ENCODE data around the gene CRYBB1.

CRYBB1 gene

GRCh38 chr22:26565181-26565580 lies 52.6 kb downstream of the CRYBB1 start:
- Histone ChIP-seq H3K36me3 (ENCODE audit: control insufficient read depth, insufficient read depth, low read length) (no peaks in the 10 kb centered on the region), H3K4me2 (ENCODE audit: low read length) (no peak overlapping the region), H3K9ac (no peak overlapping the region), H3K27ac (no peak overlapping the region), H3K4me3 (ENCODE audit: low read depth, low read length) (no peak overlapping the region), H3K27me3 (ENCODE audit: control insufficient read depth, insufficient read depth, low read length) (no peaks in the 10 kb centered on the region), H3K79me2 (no peaks in the 10 kb centered on the region), H3K4me1 (no peaks in the 10 kb centered on the region), H2AFZ (no peak overlapping the region), H3K9me3 (ENCODE audit: control insufficient read depth, low read length) (no peaks in the 10 kb centered on the region)
- TF ChIP-seq CTCF (IDR thresholded peaks at IDR 0.05), result no peak

DNA sequence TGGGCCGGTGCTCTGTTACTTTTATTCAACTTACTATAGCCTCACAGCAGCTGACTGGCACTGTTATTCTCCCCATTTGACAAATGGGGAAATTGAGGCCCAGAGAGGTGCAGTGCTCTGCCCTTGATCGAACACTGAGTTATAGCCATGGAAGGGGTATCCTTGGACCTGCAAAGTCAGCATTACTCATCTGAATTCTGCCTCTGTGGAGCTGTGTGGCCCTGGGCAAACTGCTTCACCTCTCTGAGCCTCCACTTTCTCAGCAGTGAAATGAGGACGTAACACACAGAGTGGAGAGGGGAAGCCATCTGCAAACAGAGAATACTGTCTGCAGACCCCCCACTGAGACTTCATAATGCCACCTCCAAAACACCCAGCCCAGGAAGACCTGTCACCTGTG lies 53.2 kb downstream of the CRYBB1 start:
- no peaks in the 10 kb centered on the region for H3K36me3 ChIP-seq (ENCODE audit: control insufficient read depth, insufficient read depth, low read length)
- H3K4me1 ChIP-seq, result no peaks in the 10 kb centered on the region
- H3K9me3 ChIP-seq (ENCODE audit: control insufficient read depth, low read length), result no peaks in the 10 kb centered on the region
- H3K79me2 ChIP-seq, result no peaks in the 10 kb centered on the region
- no peaks in the 10 kb centered on the region for H3K27me3 ChIP-seq (ENCODE audit: control insufficient read depth, insufficient read depth, low read length)
- no peak for TF ChIP-seq CTCF (IDR thresholded peaks at IDR 0.05)
- H3K27ac ChIP-seq, result no peak overlapping the region
- no peak overlapping the region for H3K4me3 ChIP-seq (ENCODE audit: low read depth, low read length)
- H2AFZ ChIP-seq, result no peak overlapping the region
- no peak overlapping the region for H3K4me2 ChIP-seq (ENCODE audit: low read length)
- H3K9ac ChIP-seq, result no peak overlapping the region

- H2AFZ ChIP-seq, result no peak overlapping the region
These were observed 53.6 kb downstream of the CRYBB1 start for GRCh38 chr22:26564181-26564580.

DNA sequence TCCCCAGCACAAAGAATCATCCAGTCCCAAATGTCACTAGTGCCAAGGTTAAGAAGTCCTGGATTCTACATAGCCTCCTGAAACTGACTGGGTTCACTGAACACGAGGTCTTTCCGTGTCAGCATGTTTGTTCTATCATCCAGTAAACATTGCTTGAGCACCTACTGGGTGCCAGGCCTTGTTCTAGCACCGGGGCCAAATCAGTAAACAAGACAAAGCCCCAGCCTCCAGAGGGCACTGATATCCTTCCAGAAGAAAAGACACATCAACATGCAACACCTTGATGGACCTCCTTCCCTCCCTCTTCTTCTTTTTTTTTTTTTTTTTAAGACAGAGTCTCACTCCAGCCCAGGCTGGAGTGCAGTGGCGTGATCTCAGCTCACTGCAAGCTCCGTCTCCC lies 54.8 kb downstream of the CRYBB1 start:
- no peaks in the 10 kb centered on the region for H3K9me3 ChIP-seq (ENCODE audit: control insufficient read depth, low read length)
- no peak overlapping the region for H3K9ac ChIP-seq
- H3K27me3 ChIP-seq (ENCODE audit: control insufficient read depth, insufficient read depth, low read length), result no peaks in the 10 kb centered on the region
- TF ChIP-seq CTCF (IDR thresholded peaks at IDR 0.05), result no peak
- no peaks in the 10 kb centered on the region for H3K36me3 ChIP-seq (ENCODE audit: control insufficient read depth, insufficient read depth, low read length)
- H3K4me3 ChIP-seq (ENCODE audit: low read depth, low read length), result no peak overlapping the region
- H3K79me2 ChIP-seq, result no peaks in the 10 kb centered on the region
- H2AFZ ChIP-seq, result no peak overlapping the region
- no peak overlapping the region for H3K27ac ChIP-seq
- no peak overlapping the region for H3K4me2 ChIP-seq (ENCODE audit: low read length)
- H3K4me1 ChIP-seq, result no peaks in the 10 kb centered on the region

More at GRCh38 chr22:26564181-26564580, 53.6 kb downstream of the CRYBB1 start:
- H3K27ac ChIP-seq, result no peak overlapping the region
- H3K9ac ChIP-seq, result no peak overlapping the region
- H3K36me3 ChIP-seq (ENCODE audit: control insufficient read depth, insufficient read depth, low read length), result no peaks in the 10 kb centered on the region
- H3K79me2 ChIP-seq, result no peaks in the 10 kb centered on the region
- no peaks in the 10 kb centered on the region for H3K27me3 ChIP-seq (ENCODE audit: control insufficient read depth, insufficient read depth, low read length)
- no peak for TF ChIP-seq CTCF (IDR thresholded peaks at IDR 0.05)
- no peak overlapping the region for H3K4me3 ChIP-seq (ENCODE audit: low read depth, low read length)
- no peaks in the 10 kb centered on the region for H3K4me1 ChIP-seq
- H3K4me2 ChIP-seq (ENCODE audit: low read length), result no peak overlapping the region
- H3K9me3 ChIP-seq (ENCODE audit: control insufficient read depth, low read length), result no peaks in the 10 kb centered on the region

DNA sequence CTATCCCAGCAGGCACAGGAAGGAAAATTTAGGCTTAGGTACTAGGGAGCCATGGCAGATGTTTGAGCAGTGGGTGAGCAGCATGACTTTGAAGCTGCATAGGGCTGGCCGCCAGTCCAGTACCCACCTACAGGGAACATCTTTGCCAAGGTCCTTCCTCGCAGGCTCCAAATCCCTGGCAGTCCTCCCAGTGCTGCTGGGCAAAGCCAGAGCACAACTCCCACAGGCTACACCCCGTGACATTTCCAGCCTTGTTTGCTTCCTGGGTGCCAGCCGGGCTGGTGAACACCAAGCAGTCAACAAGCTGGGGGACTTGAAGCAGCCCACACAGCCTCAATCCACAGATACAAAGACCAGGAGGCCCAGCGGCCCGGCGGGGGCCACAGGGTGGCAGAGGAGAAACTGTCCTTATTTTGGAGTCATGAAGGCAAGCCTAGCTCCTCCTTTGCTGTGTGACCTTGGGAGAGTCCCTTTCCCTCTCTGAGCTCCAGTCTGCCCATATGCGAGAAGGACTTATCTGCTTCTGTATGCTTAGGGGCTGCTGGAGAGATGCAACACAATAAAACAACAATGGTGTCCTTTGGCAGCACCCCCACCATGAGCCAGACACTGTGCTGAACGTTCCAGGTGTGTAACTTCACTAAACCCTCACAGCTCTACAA lies 55.9 kb downstream of the CRYBB1 start:
- no peak overlapping the region for H3K9ac ChIP-seq
- no peaks in the 10 kb centered on the region for H3K79me2 ChIP-seq
- H3K9me3 ChIP-seq (ENCODE audit: control insufficient read depth, low read length), result no peaks in the 10 kb centered on the region
- no peak overlapping the region for H3K27ac ChIP-seq
- H3K27me3 ChIP-seq (ENCODE audit: control insufficient read depth, insufficient read depth, low read length), result no peaks in the 10 kb centered on the region
- H3K4me2 ChIP-seq (ENCODE audit: low read length), result no peak overlapping the region
- no peak overlapping the region for H2AFZ ChIP-seq
- H3K36me3 ChIP-seq (ENCODE audit: control insufficient read depth, insufficient read depth, low read length), result no peaks in the 10 kb centered on the region
- H3K4me3 ChIP-seq (ENCODE audit: low read depth, low read length), result no peak overlapping the region
- TF ChIP-seq CTCF (IDR thresholded peaks at IDR 0.05), result no peak
- H3K4me1 ChIP-seq, result no peaks in the 10 kb centered on the region
